Body of pancreas (tissue), 4 donors: ENCODE results near the gene HCST. TPM values are rescaled to one million over a fixed set of nuclear protein-coding genes. Genes with fewer than 3 reads are reported as not detected.

Experiments used
- ATAC-seq: fragments of 150-250 bp; one replicate; pipeline ENCODE4 v1.9.1; 2016
- DNase-seq, 4 donors: peaks; one replicate each; pipeline ENCODE4 v3.0.0-alpha.2; 2019
- H3K27ac ChIP-seq, 4 donors: fragments of 200-600 bp; sonication (generic); 1 replicate in 3 of 4; 2 replicates in 1 of 4; pipeline versions ENCODE4 v1.5.1 to v1.6.1; 2016 to 2019; ENCODE audit warnings: mild to moderate bottlenecking in 1 of 4, mixed read lengths in 1 of 4, moderate library complexity in 1 of 4
- H3K27me3 ChIP-seq, 2 donors: fragments of 200-600 bp; sonication (generic); one replicate each; pipeline ENCODE4 v1.6.0; 2016; ENCODE audit warnings: mild to moderate bottlenecking in 1 of 2
- H3K36me3 ChIP-seq, 2 donors: fragments of 200-600 bp; sonication (generic); replicated peaks in 1 of 2; 2 replicates each; pipeline ENCODE4 v1.5.1; 2016; ENCODE audit warnings: low read depth in 2 of 2; ENCODE audit not compliant: insufficient read depth in 1 of 2
- H3K4me1 ChIP-seq: fragments of 200-600 bp; sonication (generic); one replicate; pipeline ENCODE4 v1.6.0; 2016
- H3K4me3 ChIP-seq, 2 donors: fragments of 200-600 bp; sonication (generic); 1 replicate in 1 of 2; 2 replicates in 1 of 2; pipeline ENCODE4 v1.5.1; 2016 to 2019
- H3K9me3 ChIP-seq, 3 donors: fragments of 200-600 bp; sonication (generic); 1 replicate in 2 of 3; 2 replicates in 1 of 3; pipeline ENCODE4 v1.5.1; 2016
- CTCF ChIP-seq, 7 experiments: fragments of 450-650 bp in 4 of 7; fragments of 200-600 bp in 3 of 7; sonication (generic) in 3 of 7; IDR thresholded peaks; one replicate each; pipeline ENCODE4 v1.5.1; 2016 to 2019; ENCODE audit warnings: antibody characterized with exemption in 7 of 7
- POLR2A ChIP-seq, 3 donors: fragments of 450-650 bp; IDR thresholded peaks; one replicate each; pipeline ENCODE4 v1.6.1; 2016; ENCODE audit warnings: antibody characterized with exemption in 3 of 3, mild to moderate bottlenecking in 2 of 3
- WGBS, 2 donors: methylation state at CpG; one replicate each; pipeline ENCODE4 v1.1.5; 2017; 5-methylcytosine and 5-hydroxymethylcytosine counted together
- intact Hi-C: fragments of 100-400 bp; cut with DNase I; formaldehyde crosslinking; loops from one replicate; pipeline ENCODE4 v1.15.1; 2023
- total RNA-seq, 2 donors: library from RNA; depleted of rRNA; stranded (reverse); fragments of >200 nt; gene quantifications; one replicate each; pipeline ENCODE4 v1.1.0, GENCODE V29; 2016

Gene HCST
- 1 to 10 TPM in 1 of 2 donors, not detected in 1; 5.2 TPM for total RNA-seq

GRCh38 chr19:35901854-35902661 lies at the start of gene HCST:
HCST (plus strand) TSS chr19:35902529; CDS start chr19:35902594, 65 bp downstream.
- Histone ChIP-seq H3K36me3 (no peaks in the 10 kb centered on the region), H3K27ac (peak within 1 kb of the TSS in 2 of 4 donors; percentile 21 to 92), H3K4me3 (no peak within 1 kb of the TSS), H3K4me1 (peaks cover 27% of the 10 kb centered on the region), H3K27me3 (no peaks in the 10 kb centered on the region), H3K9me3 (no peaks in the 10 kb centered on the region)
- WGBS, 2 donors: 55 to 61% methylated on average over 6 of the region's 6 CpGs
- ATAC-seq (no peak), DNase-seq (peak in 1 of 4 donors; percentile 50)
- intact Hi-C loops: no loop called here
- TF ChIP-seq CTCF (IDR thresholded peaks at IDR 0.05): no peak
- peak in 2 of 3 donors; percentile 17 to 41 for TF ChIP-seq POLR2A (IDR thresholded peaks at IDR 0.05)

DNA sequence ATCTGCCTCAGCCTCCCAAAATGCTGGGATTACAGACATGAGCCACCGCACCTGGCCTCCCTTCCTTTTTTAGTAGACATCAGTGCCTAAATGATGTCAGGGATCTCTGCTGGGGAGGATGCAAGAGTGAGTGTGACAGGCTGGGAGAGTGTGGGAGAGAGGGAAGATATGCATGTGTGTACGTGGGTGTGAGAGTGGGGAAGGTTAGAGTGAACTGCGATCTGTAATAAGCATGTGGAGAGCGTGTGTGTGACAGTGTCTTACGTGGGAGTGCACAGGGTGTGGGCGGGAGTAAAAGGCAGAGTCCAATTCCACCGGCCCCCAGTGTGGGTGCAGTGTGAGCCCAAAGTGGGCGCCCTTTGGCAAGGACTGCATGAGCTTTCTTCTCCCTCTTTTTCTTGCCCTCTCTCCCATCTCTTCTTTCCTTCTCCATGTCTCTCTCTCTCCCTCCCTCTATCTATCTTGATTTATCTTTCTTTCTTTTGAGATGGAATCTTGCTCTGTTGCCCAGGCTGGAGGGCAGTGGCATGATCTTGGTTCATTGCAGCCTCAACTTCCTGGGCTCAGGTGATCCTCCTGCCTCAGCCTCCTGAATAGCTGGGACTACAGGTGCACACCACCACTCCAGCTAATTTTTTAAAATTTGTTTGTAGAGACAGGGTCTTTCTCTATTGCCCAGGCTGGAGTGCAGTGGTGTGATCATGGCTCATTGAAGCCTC lies 49.1 kb upstream of the HCST start:
- H3K27ac ChIP-seq: peak overlapping the region in 2 of 4 donors; percentile 68 to 89
- 33 to 37% methylated on average over 8 of the region's 8 CpGs for WGBS, 2 donors
- no peaks in the 10 kb centered on the region for H3K36me3 ChIP-seq
- DNase-seq (no peak), ATAC-seq (no peak)
- peaks cover 64% of the 10 kb centered on the region for H3K4me1 ChIP-seq
- H3K4me3 ChIP-seq: no peak overlapping the region
- intact Hi-C loops: no loop called here
- no peaks in the 10 kb centered on the region for H3K27me3 ChIP-seq
- no peak for TF ChIP-seq CTCF (IDR thresholded peaks at IDR 0.05)
- TF ChIP-seq POLR2A (IDR thresholded peaks at IDR 0.05): no peak
- no peaks in the 10 kb centered on the region for H3K9me3 ChIP-seq

GRCh38 chr19:35856546-35857149 lies 45.7 kb upstream of the HCST start, which contains the start of gene KIRREL2:
KIRREL2 (plus strand) TSS chr19:35856911; CDS start chr19:35857120, 209 bp downstream.
- Histone ChIP-seq H3K27ac (peak within 1 kb of the TSS; percentile 84 to 93 (median 90)), H3K27me3 (no peaks in the 10 kb centered on the region), H3K4me1 (peaks cover 73% of the 10 kb centered on the region), H3K4me3 (peak within 1 kb of the TSS; percentile 41 to 74), H3K9me3 (no peaks in the 10 kb centered on the region), H3K36me3 (no peaks in the 10 kb centered on the region)
- TF ChIP-seq CTCF (IDR thresholded peaks at IDR 0.05) (no peak), POLR2A (IDR thresholded peaks at IDR 0.05) (peak in 2 of 3 donors; percentile 25 to 45)
- intact Hi-C loops: no loop called here
- WGBS, 2 donors: 1 to 3% methylated on average over 10 to 36 of the region's 42 CpGs
- DNase-seq (peak; percentile 49 to 66 (median 54)), ATAC-seq (peak; percentile 50)

- Histone ChIP-seq H3K27me3 (no peaks in the 10 kb centered on the region), H3K9me3 (no peaks in the 10 kb centered on the region), H3K4me1 (peaks cover 72% of the 10 kb centered on the region), H3K27ac (peak overlapping the region in 2 of 4 donors; percentile 46 to 89), H3K36me3 (no peaks in the 10 kb centered on the region), H3K4me3 (no peak overlapping the region)
- DNase-seq (no peak), ATAC-seq (no peak)
- intact Hi-C loops: no loop called here
- TF ChIP-seq CTCF (IDR thresholded peaks at IDR 0.05) (no peak), POLR2A (IDR thresholded peaks at IDR 0.05) (no peak)
- 70% methylated on average over 6 of the region's 6 CpGs; no CpG with 5 or more reads in 1 of the 2 donors for WGBS, 2 donors
Measured at GRCh38 chr19:35858311-35858710, 44.0 kb upstream of the HCST start.
